PFSK-1 (cell line): Measurements from ENCODE around the gene FATE1.

Experiments
- FOXP2 ChIP-seq: optimal IDR thresholded peaks from 2 replicates; pipeline ENCODE3; 2011; ENCODE audit warnings: borderline replicate concordance, control low read depth, inconsistent platforms; ENCODE audit not compliant: insufficient read depth; ENCODE audit errors: extremely low read length, extremely low read depth
- POLR2AphosphoS5 ChIP-seq: IDR thresholded peaks from 2 replicates; pipeline ENCODE4 v1.6.1; 2012; ENCODE audit warnings: low read depth, mild to moderate bottlenecking, control low read depth, low read length, moderate library complexity
- SIN3A ChIP-seq: IDR thresholded peaks from 2 replicates; pipeline ENCODE4 v1.6.1; 2012; ENCODE audit warnings: mild to moderate bottlenecking, low read length, moderate library complexity, borderline replicate concordance; ENCODE audit not compliant: insufficient read depth
- TAF1 ChIP-seq: IDR thresholded peaks from 2 replicates; pipeline ENCODE4 v1.6.1; 2012; ENCODE audit warnings: low read length, control low read depth, borderline replicate concordance; ENCODE audit not compliant: insufficient read depth
- TF ChIP-seq, protein P1 (sequence below), 2 experiments: IDR thresholded peaks; 2 replicates each; pipeline versions ENCODE4 v1.6.1 to v1.8.0; 2011 to 2012; ENCODE audit warnings: low read depth in 2 of 2, low read length in 2 of 2, control low read depth in 1 of 2, inconsistent platforms in 1 of 2, mild to moderate bottlenecking in 1 of 2, moderate library complexity in 1 of 2; ENCODE audit not compliant: insufficient read depth in 1 of 2

Gene FATE1

DNA sequence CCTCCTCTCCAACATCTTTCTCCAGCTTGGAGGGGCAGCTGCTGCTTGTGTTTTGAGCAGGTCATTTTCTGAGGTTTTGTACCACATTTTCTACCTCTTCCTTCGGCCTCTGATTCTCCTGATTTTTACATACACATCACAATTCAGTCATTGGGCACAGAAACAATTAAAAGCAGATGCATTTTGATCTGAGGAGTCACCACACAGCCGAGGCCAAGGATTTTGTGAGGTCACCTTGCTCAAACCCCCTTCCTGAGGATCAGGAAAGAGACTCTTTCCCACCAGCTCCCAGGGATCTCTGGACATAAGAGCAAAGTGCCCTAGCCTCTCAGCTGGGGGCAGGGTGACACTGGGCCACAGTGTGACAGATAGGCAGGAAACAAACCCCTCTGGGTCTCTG, 5.4 kb upstream of the FATE1 start:
- TF ChIP-seq, protein P1, sequence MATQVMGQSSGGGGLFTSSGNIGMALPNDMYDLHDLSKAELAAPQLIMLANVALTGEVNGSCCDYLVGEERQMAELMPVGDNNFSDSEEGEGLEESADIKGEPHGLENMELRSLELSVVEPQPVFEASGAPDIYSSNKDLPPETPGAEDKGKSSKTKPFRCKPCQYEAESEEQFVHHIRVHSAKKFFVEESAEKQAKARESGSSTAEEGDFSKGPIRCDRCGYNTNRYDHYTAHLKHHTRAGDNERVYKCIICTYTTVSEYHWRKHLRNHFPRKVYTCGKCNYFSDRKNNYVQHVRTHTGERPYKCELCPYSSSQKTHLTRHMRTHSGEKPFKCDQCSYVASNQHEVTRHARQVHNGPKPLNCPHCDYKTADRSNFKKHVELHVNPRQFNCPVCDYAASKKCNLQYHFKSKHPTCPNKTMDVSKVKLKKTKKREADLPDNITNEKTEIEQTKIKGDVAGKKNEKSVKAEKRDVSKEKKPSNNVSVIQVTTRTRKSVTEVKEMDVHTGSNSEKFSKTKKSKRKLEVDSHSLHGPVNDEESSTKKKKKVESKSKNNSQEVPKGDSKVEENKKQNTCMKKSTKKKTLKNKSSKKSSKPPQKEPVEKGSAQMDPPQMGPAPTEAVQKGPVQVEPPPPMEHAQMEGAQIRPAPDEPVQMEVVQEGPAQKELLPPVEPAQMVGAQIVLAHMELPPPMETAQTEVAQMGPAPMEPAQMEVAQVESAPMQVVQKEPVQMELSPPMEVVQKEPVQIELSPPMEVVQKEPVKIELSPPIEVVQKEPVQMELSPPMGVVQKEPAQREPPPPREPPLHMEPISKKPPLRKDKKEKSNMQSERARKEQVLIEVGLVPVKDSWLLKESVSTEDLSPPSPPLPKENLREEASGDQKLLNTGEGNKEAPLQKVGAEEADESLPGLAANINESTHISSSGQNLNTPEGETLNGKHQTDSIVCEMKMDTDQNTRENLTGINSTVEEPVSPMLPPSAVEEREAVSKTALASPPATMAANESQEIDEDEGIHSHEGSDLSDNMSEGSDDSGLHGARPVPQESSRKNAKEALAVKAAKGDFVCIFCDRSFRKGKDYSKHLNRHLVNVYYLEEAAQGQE (IDR thresholded peaks at IDR 0.05; ENCODE audit: insufficient read depth in 1 of 2, low read depth in 2 of 2, low read length in 2 of 2), result no peak
- TF ChIP-seq FOXP2 (no peak), TAF1 (no peak)

DNA sequence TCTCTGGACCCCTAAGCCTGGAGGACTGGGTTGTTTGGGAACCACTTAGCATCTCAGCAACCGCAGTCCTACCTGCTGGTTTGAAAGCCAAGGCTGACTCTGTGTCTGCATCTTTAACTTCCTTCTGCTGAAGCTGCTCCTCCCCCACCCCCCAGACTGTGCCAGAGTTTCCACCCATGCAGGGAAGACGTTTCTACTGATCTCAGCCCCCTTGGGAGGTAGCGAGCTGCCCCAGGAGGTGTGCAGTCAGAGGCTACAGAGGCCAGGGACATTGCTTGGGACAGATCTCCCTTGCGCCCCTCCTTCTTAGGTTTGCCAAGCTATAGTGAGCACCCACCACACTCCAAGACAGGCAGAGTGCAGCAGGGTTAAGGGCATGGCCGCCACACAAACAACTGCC, 4.7 kb upstream of the FATE1 start:
- TF ChIP-seq FOXP2, result no peak
- TF ChIP-seq SIN3A, result no peak
- no peak for TF ChIP-seq TAF1
- TF ChIP-seq, protein P1 (IDR thresholded peaks at IDR 0.05; ENCODE audit: insufficient read depth in 1 of 2, low read depth in 2 of 2, low read length in 2 of 2), result no peak
- no peak for TF ChIP-seq POLR2AphosphoS5

DNA sequence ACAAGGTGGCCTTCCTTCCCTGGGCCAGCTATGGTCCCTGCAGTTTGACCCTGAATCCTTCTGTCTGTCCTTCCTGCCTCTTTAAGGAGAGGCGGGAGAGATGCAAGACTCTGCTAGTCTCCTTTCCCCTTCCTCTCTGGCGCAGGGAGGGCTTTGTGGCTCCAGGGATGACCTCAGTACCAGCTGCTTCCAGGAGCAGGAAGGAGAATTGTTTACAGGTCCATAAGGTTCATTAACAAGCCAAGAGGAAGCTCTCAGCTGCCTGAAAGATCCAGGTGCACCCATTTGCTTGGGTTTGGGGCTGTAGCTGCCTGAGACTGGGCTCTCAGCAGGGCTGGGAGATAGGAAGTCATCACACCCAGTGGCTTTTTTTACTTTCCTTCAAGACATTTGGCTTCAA, 4.0 kb upstream of the FATE1 start:
- TF ChIP-seq FOXP2, result no peak
- no peak for TF ChIP-seq TAF1
- TF ChIP-seq SIN3A, result no peak
- TF ChIP-seq, protein P1 (IDR thresholded peaks at IDR 0.05; ENCODE audit: insufficient read depth in 1 of 2, low read depth in 2 of 2, low read length in 2 of 2), result no peak
- TF ChIP-seq POLR2AphosphoS5, result no peak

DNA sequence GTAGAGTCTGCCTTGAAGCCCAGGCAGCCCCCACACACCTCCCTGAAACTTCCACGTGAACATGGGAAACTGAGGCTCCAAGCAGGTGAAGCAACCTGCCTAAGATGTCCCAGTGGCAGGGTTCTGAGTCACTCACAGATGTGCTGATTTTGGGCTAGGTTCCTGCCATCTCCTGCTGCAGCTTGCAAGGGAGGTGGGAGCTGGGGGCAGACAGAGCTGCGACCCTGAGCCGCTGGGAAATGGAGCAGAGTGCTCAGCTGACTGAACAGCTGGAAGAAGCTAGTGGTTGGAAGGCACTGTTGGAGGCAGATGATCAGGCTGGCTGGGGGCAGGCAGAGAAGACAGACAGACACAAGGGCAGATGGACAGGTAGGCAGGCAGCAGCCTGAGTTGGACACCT, 3.6 kb upstream of the FATE1 start:
- no peak for TF ChIP-seq TAF1
- TF ChIP-seq, protein P1 (IDR thresholded peaks at IDR 0.05; ENCODE audit: insufficient read depth in 1 of 2, low read depth in 2 of 2, low read length in 2 of 2), result no peak
- no peak for TF ChIP-seq POLR2AphosphoS5
- no peak for TF ChIP-seq FOXP2
- no peak for TF ChIP-seq SIN3A

DNA sequence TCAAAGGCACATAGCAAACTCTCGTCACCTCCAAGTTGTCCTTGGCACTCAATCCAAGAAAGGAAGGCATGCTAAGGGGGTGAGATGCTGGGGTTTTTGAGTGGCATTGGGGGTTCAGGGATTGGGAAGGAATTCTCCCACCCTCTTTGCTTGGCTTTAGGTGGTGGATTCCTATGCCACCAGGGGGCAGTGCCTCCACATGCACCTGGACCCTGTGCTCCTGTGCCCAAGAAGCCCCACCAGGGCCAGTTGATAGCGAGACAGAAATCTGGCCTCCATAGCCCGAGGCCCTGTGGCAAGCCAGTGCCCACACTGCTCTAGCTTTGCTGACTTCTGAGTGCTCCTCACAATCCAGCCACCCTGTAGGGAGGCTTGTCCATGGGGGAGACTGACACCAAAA, 2.0 kb upstream of the FATE1 start:
- TF ChIP-seq TAF1 (no peak), FOXP2 (no peak)
